ENCODE results near the gene GAL3ST1. TPM values are rescaled to one million over a fixed set of nuclear protein-coding genes. Genes with fewer than 3 reads are reported as not detected.
"Not testable (repeated sequence)": the region's sequence is repeated elsewhere in the genome, so short reads cannot be mapped to it uniquely, and the experiment has no call there.

The GAL3ST1 gene
- total and polyA plus RNA-seq, 8 donors: 0.87 to 48.4 (median 3.7) TPM

GRCh38 chr22:30572840-30573593 lies 1.4 kb downstream of the GAL3ST1 start:
- Histone ChIP-seq H3K4me1 (peaks cover 45 to 49% (median 47%) of the 10 kb centered on the region in 4 donors), H3K9me3 (no peaks in the 10 kb centered on the region), H3K36me3 (peaks cover 18 to 29% (median 28%) of the 10 kb centered on the region in 4 donors), H3K27me3 (no peaks in the 10 kb centered on the region), H3K27ac (peak overlapping the region; percentile 80 to 89 (median 87)), H3K4me3 (peak overlapping the region in 2 of 4 donors; percentile 37 to 55)
- WGBS, 5 donors: 16 to 41% (median 25%) methylated on average over 12 of the region's 12 CpGs
- TF ChIP-seq POLR2A (IDR thresholded peaks at IDR 0.05): no peak
- peak in 1 of 3 donors; percentile 5 for TF ChIP-seq POLR2AphosphoS5 (IDR thresholded peaks at IDR 0.05)
- no peak for TF ChIP-seq EP300 (IDR thresholded peaks at IDR 0.05)
- TF ChIP-seq, protein P1, sequence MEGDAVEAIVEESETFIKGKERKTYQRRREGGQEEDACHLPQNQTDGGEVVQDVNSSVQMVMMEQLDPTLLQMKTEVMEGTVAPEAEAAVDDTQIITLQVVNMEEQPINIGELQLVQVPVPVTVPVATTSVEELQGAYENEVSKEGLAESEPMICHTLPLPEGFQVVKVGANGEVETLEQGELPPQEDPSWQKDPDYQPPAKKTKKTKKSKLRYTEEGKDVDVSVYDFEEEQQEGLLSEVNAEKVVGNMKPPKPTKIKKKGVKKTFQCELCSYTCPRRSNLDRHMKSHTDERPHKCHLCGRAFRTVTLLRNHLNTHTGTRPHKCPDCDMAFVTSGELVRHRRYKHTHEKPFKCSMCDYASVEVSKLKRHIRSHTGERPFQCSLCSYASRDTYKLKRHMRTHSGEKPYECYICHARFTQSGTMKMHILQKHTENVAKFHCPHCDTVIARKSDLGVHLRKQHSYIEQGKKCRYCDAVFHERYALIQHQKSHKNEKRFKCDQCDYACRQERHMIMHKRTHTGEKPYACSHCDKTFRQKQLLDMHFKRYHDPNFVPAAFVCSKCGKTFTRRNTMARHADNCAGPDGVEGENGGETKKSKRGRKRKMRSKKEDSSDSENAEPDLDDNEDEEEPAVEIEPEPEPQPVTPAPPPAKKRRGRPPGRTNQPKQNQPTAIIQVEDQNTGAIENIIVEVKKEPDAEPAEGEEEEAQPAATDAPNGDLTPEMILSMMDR (IDR thresholded peaks at IDR 0.05): no peak
- intact Hi-C loops (cut with DNase I; ENCODE audit: low total_unique reads): no loop called here
- DNase-seq: peak in 1 of 2 donors; percentile 67

GRCh38 chr22:30572210-30572609 lies 2.3 kb downstream of the GAL3ST1 start:
- Histone ChIP-seq H3K36me3 (peaks cover 10 to 21% (median 20%) of the 10 kb centered on the region in 4 donors), H3K4me1 (peaks cover 45 to 49% (median 46%) of the 10 kb centered on the region in 4 donors), H3K27me3 (no peaks in the 10 kb centered on the region), H3K9me3 (no peaks in the 10 kb centered on the region), H3K4me3 (no peak overlapping the region), H3K27ac (peak overlapping the region in 2 of 5 donors; percentile 80 to 88)
- TF ChIP-seq POLR2A (IDR thresholded peaks at IDR 0.05) (no peak), POLR2AphosphoS5 (IDR thresholded peaks at IDR 0.05) (no peak), EP300 (IDR thresholded peaks at IDR 0.05) (no peak)
- TF ChIP-seq, protein P1 (IDR thresholded peaks at IDR 0.05): no peak
- intact Hi-C loops (cut with DNase I; ENCODE audit: low total_unique reads): no loop called here
- DNase-seq: no peak
- 71 to 89% (median 86%) methylated on average over 5 to 6 of the region's 6 CpGs for WGBS, 5 donors

GRCh38 chr22:30569674-30570202 lies 4.7 kb downstream of the GAL3ST1 start:
- Histone ChIP-seq H3K27ac (no peak overlapping the region), H3K36me3 (no peaks in the 10 kb centered on the region), H3K4me3 (no peak overlapping the region), H3K4me1 (peaks cover 21 to 25% (median 23%) of the 10 kb centered on the region in 4 donors), H3K27me3 (no peaks in the 10 kb centered on the region), H3K9me3 (no peaks in the 10 kb centered on the region)
- no peak for TF ChIP-seq POLR2A (IDR thresholded peaks at IDR 0.05)
- TF ChIP-seq EP300 (IDR thresholded peaks at IDR 0.05): no peak
- TF ChIP-seq POLR2AphosphoS5 (IDR thresholded peaks at IDR 0.05): no peak
- TF ChIP-seq, protein P1 (IDR thresholded peaks at IDR 0.05): no peak
- no peak for DNase-seq
- 89 to 96% (median 94%) methylated on average over 10 of the region's 10 CpGs for WGBS, 5 donors
- intact Hi-C loops (cut with DNase I; ENCODE audit: low total_unique reads): no loop called here

DNA sequence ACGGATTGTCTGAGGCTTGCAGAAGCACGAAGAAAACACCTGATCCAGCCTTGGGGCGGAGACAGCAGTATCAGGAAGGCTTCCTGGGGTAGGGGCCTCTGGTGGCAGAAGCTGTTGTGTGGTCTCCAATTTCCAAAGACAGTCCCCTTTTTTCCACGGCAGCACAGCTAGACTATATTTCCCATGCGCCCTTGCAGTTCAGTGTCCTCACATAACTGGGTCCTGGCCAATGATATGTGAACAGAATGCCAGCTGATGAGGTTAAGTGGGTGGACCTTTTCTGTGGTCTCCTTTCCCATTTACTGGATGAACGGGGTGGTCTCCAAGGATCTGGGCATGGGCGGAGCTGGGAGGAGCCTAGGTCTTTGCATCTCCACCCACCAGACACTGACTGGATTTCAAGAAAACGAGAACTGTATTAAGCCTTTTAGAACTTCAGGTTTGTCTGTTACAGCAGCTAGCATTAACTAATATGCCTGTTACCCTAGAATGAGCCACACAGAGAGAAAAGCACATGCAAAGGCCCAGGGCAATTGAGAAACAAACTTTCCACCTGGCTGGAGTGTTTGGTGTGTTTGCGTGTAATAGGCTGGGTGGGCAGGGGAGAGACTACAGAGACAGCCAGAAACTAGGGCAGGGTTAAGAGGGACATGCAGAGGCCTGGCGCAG lies 6.2 kb downstream of the GAL3ST1 start:
- WGBS, 5 donors: 69 to 83% (median 79%) methylated on average over 10 of the region's 10 CpGs
- Histone ChIP-seq H3K36me3 (no peaks in the 10 kb centered on the region), H3K4me3 (no peak overlapping the region), H3K27me3 (no peaks in the 10 kb centered on the region), H3K27ac (no peak overlapping the region), H3K4me1 (peaks cover 11 to 14% (median 12%) of the 10 kb centered on the region in 4 donors), H3K9me3 (no peaks in the 10 kb centered on the region)
- intact Hi-C loops (cut with DNase I; ENCODE audit: low total_unique reads): no loop called here
- no peak for DNase-seq
- no peak for TF ChIP-seq EP300 (IDR thresholded peaks at IDR 0.05)
- TF ChIP-seq POLR2AphosphoS5 (IDR thresholded peaks at IDR 0.05): no peak
- no peak for TF ChIP-seq POLR2A (IDR thresholded peaks at IDR 0.05)
- TF ChIP-seq, protein P1 (IDR thresholded peaks at IDR 0.05): no peak

- H3K36me3 ChIP-seq; H3K27ac ChIP-seq; H3K9me3 ChIP-seq; DNase-seq; intact Hi-C loops (cut with DNase I; ENCODE audit: low total_unique reads); H3K4me1 ChIP-seq; H3K4me3 ChIP-seq; H3K27me3 ChIP-seq: not testable (repeated sequence)
- 87 to 94% (median 93%) methylated on average over 6 of the region's 6 CpGs for WGBS, 5 donors
These were observed 7.2 kb downstream of the GAL3ST1 start for GRCh38 chr22:30567277-30567676.
